Ascending aorta (tissue), 2 donors: Measurements from ENCODE around the gene ZMYND8. TPM values are rescaled to one million over a fixed set of nuclear protein-coding genes. Genes with fewer than 3 reads are reported as not detected.
A peak's percentile ranks its signal among the peaks of the same experiment; 100 is the strongest.

ENCODE experiments used
- DNase-seq, 2 donors: peaks; one replicate each; pipeline ENCODE4 v3.0.0-alpha.2; 2019; ENCODE audit warnings: low spot score in 2 of 2
- H3K27ac ChIP-seq, 2 donors: fragments of 200-600 bp; sonication (generic); one replicate each; pipeline ENCODE4 v1.5.1; 2016 to 2017; ENCODE audit warnings: mild to moderate bottlenecking in 1 of 2
- H3K27me3 ChIP-seq: fragments of 200-600 bp; sonication (generic); one replicate; pipeline ENCODE4 v1.5.1; 2017
- H3K36me3 ChIP-seq, 2 donors: fragments of 200-600 bp; sonication (generic); one replicate each; pipeline ENCODE4 v1.5.1; 2016
- H3K4me1 ChIP-seq, 2 donors: fragments of 200-600 bp; sonication (generic); one replicate each; pipeline ENCODE4 v1.5.1; 2016 to 2017; ENCODE audit warnings: mild to moderate bottlenecking in 1 of 2
- H3K4me3 ChIP-seq, 2 donors: fragments of 200-600 bp; sonication (generic); one replicate each; pipeline ENCODE4 v1.5.1; 2016 to 2017; ENCODE audit warnings: mild to moderate bottlenecking in 1 of 2
- H3K9me3 ChIP-seq, 2 donors: fragments of 200-600 bp; sonication (generic); one replicate each; pipeline ENCODE4 v1.5.1; 2016
- intact Hi-C: fragments of 100-400 bp; cut with DNase I; formaldehyde crosslinking; loops from one replicate; pipeline ENCODE4 v1.15.1; 2023
- total RNA-seq: library from RNA; depleted of rRNA; stranded (reverse); fragments of >200 nt; gene quantifications from one replicate; pipeline ENCODE4 v1.1.0, GENCODE V29; 2016
- TF ChIP-seq, protein P1 (sequence below), 3 experiments: fragments of 200-600 bp in 2 of 3; fragments of 450-650 bp in 1 of 3; sonication (generic) in 2 of 3; IDR thresholded peaks; one replicate each; pipeline ENCODE4 v1.5.1; 2016 to 2019; ENCODE audit warnings: antibody characterized with exemption in 3 of 3, mild to moderate bottlenecking in 1 of 3, moderate library complexity in 1 of 3

The ZMYND8 gene
- total RNA-seq, 1 donor from 2014 or later, result 23.2 TPM

DNA sequence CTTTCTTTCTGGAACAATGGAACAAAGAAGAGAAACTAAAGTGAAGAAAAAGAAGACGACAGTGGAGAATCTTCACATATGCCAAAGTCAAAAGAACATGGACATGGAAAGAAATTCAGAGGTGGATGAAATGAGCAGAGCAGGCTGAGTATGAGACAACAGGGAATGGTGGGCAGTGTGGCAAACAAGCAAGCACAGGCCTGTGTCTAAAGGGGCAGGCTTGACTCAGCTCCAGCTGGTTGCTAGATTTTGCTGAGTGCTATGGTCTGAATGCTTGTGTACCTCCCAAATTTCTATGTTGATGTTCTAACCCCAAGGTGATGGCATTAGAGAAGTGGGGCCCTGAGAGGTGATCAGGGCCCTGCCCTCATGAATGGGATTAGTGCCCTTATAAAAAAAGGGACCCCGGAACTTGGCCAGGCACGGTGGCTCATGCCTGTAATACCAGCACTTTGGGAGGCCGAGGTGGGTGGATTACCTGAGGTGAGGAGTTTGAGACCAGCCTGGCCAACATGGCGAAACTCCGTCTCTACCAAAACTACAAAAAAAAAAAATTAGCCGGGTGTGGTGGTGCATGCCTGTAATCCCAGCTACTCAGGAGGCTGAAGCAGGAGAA, 49.6 kb downstream of the ZMYND8 start:
- Histone ChIP-seq H3K27me3 (no peaks in the 10 kb centered on the region), H3K36me3 (peaks cover 0 to 14% of the 10 kb centered on the region in 2 donors)
- TF ChIP-seq, protein P1, sequence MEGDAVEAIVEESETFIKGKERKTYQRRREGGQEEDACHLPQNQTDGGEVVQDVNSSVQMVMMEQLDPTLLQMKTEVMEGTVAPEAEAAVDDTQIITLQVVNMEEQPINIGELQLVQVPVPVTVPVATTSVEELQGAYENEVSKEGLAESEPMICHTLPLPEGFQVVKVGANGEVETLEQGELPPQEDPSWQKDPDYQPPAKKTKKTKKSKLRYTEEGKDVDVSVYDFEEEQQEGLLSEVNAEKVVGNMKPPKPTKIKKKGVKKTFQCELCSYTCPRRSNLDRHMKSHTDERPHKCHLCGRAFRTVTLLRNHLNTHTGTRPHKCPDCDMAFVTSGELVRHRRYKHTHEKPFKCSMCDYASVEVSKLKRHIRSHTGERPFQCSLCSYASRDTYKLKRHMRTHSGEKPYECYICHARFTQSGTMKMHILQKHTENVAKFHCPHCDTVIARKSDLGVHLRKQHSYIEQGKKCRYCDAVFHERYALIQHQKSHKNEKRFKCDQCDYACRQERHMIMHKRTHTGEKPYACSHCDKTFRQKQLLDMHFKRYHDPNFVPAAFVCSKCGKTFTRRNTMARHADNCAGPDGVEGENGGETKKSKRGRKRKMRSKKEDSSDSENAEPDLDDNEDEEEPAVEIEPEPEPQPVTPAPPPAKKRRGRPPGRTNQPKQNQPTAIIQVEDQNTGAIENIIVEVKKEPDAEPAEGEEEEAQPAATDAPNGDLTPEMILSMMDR (IDR thresholded peaks at IDR 0.05), result no peak

DNA sequence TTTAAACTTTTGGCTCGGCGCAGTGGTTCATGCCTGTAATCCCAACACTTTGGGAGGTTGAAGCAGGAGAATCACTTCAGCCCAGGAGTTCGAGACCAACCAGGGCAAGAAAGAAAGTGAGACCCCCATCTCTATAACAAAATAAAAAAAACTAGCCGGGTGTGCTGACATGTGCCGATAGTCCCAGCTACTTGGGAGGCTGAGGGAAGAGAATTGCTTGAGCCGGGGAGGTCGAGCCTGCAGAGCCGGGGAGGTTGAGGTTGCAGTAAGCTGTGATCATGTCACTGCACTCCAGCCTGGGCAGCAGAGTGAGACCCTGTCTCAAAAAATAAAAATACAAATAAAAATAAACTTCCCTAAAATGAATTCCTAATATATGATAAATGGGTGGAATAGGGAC, 50.4 kb downstream of the ZMYND8 start:
- no peaks in the 10 kb centered on the region for H3K9me3 ChIP-seq
- no peak for DNase-seq
- no peaks in the 10 kb centered on the region for H3K27me3 ChIP-seq
- no peak overlapping the region for H3K27ac ChIP-seq
- peaks cover 0 to 14% of the 10 kb centered on the region in 2 donors for H3K36me3 ChIP-seq
- H3K4me3 ChIP-seq, result no peak overlapping the region
- intact Hi-C loops, result no loop called here
- TF ChIP-seq, protein P1 (IDR thresholded peaks at IDR 0.05), result no peak
- peaks cover 10 to 40% of the 10 kb centered on the region in 2 donors for H3K4me1 ChIP-seq

More for the DNA sequence above, 49.6 kb downstream of the ZMYND8 start:
- DNase-seq, result no peak
- Histone ChIP-seq H3K4me3 (no peak overlapping the region), H3K9me3 (no peaks in the 10 kb centered on the region), H3K27ac (no peak overlapping the region), H3K4me1 (peaks cover 10 to 40% of the 10 kb centered on the region in 2 donors)
- intact Hi-C loops, result no loop called here

DNA sequence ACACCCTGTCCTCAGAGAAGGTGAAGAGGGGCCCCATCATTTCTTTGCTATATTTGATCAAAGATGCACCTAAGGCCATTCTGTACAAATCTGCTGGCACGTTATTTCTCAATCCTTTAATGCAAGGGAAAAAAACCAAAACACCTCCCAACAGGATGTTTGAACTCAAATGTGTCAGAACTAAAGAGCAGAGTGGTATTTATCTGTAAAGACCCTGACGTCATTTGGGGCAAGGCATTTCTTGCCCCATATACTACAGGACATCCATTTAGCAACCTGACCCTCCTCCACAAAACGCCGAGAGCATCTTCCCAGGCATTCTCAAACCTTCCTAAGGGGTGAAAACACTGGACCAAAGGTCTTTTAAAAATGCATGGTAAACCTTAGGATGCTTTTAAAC, 50.8 kb downstream of the ZMYND8 start:
- no peak for DNase-seq
- Histone ChIP-seq H3K27me3 (no peaks in the 10 kb centered on the region), H3K4me1 (peaks cover 10 to 37% of the 10 kb centered on the region in 2 donors), H3K9me3 (no peaks in the 10 kb centered on the region), H3K36me3 (peaks cover 0 to 14% of the 10 kb centered on the region in 2 donors), H3K27ac (no peak overlapping the region), H3K4me3 (no peak overlapping the region)
- TF ChIP-seq, protein P1 (IDR thresholded peaks at IDR 0.05), result no peak
- intact Hi-C loops, result no loop called here

DNA sequence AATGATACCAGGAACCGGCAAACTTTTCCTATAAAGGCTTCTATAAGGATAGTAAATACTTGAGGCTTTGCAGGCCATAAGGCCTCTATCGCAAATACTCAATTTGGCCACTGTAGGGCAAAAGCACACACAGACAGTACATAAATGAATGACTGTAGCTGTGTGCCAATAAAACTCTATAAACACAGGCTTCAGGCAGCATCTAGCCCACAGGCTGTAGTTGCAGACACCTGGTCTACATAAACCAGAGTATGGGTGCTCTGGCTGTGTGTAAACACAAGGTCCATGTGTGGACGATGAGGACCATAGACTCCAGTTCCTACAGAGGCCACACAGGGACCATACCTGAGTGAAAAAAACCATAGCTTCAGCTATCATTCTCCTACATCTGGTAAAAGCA, 52.2 kb downstream of the ZMYND8 start:
- TF ChIP-seq, protein P1 (IDR thresholded peaks at IDR 0.05), result no peak

DNA sequence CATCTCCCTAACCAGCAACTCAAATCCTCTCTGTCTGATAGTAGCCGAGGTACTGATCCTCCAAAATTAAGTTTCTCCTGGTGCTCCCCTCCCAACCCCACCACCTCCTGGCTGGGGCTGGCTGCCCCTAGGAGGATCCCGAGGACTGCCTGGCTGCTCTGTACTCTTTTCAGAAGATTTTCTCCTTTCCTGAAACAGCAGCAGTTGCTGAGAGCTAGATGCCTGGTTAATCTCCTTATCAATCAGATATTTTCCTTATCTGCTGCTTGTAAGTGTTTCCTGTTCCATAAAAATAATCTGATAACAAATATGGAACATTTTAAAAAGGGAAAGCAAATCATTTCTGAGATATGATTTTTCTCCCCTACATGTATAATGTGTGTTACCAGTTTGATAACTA, 52.8 kb downstream of the ZMYND8 start:
- Histone ChIP-seq H3K9me3 (no peaks in the 10 kb centered on the region), H3K4me3 (no peak overlapping the region), H3K27ac (peak overlapping the region; percentile 54 to 62), H3K27me3 (no peaks in the 10 kb centered on the region), H3K4me1 (peaks cover 4 to 25% of the 10 kb centered on the region in 2 donors), H3K36me3 (peaks cover 0 to 15% of the 10 kb centered on the region in 2 donors)
- DNase-seq, result no peak
- TF ChIP-seq, protein P1 (IDR thresholded peaks at IDR 0.05), result no peak
- intact Hi-C loops, result no loop called here

More for the DNA sequence above, 52.2 kb downstream of the ZMYND8 start:
- intact Hi-C loops, result no loop called here
- DNase-seq, result no peak
- H3K36me3 ChIP-seq, result peaks cover 0 to 14% of the 10 kb centered on the region in 2 donors
- H3K27me3 ChIP-seq, result no peaks in the 10 kb centered on the region
- no peaks in the 10 kb centered on the region for H3K9me3 ChIP-seq
- no peak overlapping the region for H3K4me3 ChIP-seq
- H3K4me1 ChIP-seq, result peaks cover 7 to 27% of the 10 kb centered on the region in 2 donors
- H3K27ac ChIP-seq, result peak overlapping the region; percentile 54 to 62
